GM21825 (cell line): ENCODE measurements around the gene CEP44.
"Not testable (repeated sequence)": the region's sequence is repeated elsewhere in the genome, so short reads cannot be mapped to it uniquely, and the experiment has no call there.

Source experiments
- ATAC-seq: cut with Tn5 transposase; IDR thresholded peaks from one replicate; pipeline ENCODE4 v1.9.1; 2021; ENCODE audit warnings: mild to moderate bottlenecking, moderate library complexity; ENCODE audit not compliant: unreplicated experiment

CEP44 gene

DNA sequence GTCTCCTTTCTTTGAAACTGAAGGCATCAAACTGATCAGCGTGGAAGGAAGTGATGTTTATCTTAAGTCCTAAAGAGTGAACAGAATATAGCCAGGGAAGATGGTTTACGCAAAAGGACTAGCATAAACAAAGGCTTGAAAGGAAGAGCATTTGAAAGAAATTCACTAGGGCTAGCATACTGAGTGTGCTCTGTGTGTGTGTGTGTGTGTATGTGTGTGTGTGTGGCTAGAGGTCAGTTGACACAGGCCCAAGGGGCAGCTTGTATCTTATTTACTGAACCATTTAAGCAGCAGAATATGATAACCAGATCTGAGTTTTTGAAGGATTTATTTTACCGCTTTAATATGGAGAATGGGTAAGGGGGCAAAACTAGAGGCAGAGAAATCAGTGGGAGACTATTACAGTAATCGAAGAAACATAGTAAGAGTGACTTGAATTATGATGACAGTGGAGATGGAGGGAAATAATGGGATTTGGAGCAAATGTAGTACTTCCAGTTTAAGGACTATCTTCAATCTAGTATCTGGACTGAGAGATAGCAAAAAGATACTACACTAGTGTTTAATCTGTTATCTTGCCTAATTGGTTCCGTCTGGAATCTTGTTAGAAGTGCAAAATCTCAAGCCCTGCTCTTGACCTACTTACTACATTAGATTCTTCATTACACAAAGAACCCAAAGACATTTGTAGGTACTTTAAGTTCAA is 36.9 kb downstream of the CEP44 start:
- ATAC-seq: no peak

DNA sequence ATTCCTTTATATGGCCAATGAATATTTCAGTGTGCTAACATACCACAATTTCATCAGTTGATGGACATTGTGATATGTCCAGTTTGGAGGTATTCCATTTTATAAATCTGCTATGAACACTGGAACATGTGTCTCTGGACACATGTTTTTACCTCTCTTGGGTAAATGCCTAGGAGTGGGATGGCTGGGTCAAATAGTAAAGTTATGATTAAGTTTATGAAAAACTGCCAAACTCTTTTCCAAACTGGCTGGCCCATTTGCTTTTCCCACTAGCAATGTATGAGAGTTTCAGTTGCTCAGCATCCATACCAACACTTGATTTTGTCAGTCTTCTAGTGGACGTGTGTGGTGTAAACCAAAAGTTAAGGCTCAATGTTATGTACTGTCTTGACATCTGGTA is 40.5 kb downstream of the CEP44 start:
- no peak for ATAC-seq

DNA sequence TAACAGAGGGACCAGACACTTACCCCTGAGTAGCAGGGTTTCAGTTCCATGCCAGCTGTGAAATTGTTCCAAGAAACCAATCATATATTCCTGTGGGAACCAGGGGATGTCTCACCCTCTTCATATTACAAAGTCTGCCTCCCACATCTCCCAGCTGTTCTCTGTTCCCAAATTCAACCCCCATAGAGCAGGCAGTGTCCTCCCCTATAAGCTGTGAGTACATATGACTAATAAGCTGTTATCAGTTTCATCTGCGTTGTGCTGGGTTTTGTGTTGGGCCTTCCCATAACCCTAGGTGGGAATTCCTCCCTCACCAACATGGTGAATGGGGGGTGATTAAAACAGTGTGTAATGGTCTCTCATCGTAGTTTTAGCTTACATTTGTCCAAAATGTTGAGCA is 41.0 kb downstream of the CEP44 start:
- ATAC-seq: no peak

- ATAC-seq: no peak
Measured at GRCh38 chr4:174332741-174333493, 49.2 kb downstream of the CEP44 start.

GRCh38 chr4:174334628-174335027 is 50.9 kb downstream of the CEP44 start:
- peak; percentile 96 for ATAC-seq

DNA sequence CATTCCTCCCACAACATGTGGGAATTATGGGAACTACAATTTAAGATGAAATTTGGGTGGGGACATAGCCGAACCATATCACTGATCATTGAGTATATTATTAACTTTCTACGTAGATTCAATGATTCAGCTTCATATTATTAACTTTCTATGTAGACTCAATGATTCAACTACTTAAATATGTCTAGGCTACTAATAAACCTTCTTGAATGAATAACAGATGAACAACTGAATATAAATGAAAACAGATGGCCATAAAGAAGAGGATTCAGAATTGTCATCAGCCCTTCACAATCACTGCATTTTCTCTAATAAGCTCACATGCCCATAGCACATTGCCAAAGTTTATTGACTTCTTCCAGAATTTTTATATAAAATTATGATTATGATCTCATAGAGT is 57.0 kb downstream of the CEP44 start:
- ATAC-seq: no peak

GRCh38 chr4:174349156-174349555 is 65.4 kb downstream of the CEP44 start:
- no peak for ATAC-seq

DNA sequence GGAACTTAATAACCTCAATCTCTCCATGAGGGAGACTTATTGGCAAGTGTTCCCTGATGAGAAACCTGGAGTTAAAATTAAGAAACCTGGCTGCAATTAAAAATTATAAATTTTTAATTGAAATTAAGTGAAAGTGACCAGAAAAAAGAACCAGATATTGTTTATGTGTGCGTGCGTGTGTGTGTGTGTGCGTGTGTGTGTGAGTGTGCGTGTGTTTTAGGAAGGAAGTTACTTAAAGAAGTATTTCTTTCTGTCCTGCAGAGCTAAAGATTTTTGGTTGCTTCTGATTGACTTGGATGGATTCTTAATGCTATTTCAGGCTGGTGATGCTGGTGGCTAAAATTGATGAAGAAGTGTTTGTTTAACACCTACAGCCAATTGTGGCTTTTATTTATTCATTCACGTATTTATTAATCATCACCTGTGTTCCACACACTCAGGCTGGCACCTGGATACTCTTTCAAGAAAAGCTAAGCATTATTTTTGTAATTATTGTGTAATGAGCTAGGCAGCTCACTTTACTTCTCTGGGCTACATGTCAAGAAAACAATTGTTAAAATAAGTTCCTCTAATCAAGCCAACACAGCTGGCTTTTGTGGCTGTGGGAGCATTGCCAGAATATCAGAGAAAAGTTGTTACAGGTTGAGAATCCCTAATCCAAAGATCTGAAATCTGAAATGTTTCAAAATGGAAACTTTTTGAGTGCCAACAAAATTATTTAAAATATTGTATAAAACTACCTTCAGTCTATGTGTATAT is 68.5 kb downstream of the CEP44 start:
- ATAC-seq: no peak

DNA sequence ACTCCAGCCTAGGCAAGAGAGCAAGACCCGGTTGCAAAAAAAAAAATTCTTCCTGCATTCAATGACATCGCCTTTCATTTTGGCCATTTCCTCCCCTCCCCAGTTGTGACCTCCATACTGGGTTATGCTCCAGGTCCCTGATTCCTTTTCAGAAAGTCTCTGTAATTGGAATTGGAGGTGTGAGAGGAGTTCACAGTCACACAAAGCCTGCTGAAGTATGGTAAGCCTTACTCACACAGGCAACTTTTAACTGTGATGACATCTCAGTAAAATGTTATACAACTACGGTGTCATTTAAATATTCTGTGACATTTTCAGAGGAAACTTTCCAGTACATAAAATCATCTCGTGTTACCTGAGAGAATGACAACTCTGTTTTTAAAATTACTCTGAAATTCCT is 73.6 kb downstream of the CEP44 start:
- no peak for ATAC-seq

GRCh38 chr4:174358410-174358809 is 74.7 kb downstream of the CEP44 start:
- peak; percentile 68 for ATAC-seq

- peak; percentile 99 for ATAC-seq
Measured at GRCh38 chr4:174358829-174359228, 75.1 kb downstream of the CEP44 start.

GRCh38 chr4:174362340-174362739 is 78.6 kb downstream of the CEP44 start:
- ATAC-seq: no peak

DNA sequence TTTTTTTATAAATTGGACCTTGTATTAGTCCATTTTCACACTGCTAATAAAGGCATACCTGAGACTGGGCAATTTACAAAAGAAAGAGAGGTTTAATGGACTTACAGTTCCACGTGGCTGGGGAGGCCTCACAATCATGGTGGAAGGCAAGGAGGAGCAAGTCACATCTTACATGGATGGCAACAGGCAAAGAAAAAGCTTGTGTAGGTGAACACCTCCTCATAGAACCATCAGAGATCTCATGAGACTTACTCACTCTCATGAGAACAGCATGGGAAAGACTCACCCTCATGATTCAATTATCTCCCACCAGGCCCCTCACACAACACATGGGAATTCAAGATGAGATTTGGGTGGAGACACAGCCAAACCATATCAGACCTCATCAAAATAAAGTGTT is 80.1 kb downstream of the CEP44 start:
- ATAC-seq: not testable (repeated sequence)

DNA sequence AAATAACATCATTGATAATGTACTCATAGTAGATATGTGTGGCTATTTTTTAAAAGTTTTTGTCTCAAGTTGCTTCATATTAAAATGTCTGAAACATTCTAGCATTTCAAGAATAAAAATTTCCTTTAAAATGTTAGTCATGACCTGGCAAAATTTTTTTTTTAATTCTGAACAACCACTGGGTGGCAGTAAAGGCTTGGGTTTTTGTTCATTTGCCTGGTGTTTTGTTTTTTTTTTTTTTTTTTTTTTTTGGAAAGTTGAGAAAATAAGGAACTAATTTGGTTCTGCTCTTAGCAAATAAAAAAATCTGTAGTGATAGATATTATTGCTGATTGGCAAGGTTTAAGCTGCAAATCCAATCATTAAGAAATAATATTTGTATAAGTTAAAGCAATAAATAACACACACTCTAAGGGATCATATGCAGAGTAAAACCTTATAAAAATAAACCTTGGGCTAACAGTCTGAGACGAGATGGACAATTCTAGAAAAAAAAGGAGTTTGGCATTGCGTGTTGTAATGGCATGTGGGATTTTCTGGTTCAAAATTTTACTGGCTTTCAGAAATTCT is 81.4 kb downstream of the CEP44 start:
- ATAC-seq: no peak

DNA sequence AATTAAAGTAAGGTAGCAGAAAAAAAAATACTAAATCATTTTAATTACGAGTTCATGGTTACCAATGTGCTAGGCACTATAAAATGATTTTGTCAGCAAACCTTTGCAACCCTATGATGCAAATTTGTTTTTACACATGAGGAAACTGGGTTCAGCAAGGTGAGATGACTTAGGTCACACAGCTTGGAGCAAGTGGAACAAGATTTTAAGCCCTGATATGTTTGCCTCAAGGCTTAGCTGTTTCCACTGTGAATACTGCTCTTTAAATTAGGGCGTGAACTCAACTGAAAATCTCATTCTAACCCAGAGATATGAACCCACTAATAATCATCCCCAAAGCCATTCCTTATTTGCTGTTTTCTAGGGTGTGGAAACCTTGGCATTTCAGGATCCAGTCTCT is 86.3 kb downstream of the CEP44 start:
- no peak for ATAC-seq

- ATAC-seq: no peak
Measured at GRCh38 chr4:174373821-174374220, 90.1 kb downstream of the CEP44 start.

DNA sequence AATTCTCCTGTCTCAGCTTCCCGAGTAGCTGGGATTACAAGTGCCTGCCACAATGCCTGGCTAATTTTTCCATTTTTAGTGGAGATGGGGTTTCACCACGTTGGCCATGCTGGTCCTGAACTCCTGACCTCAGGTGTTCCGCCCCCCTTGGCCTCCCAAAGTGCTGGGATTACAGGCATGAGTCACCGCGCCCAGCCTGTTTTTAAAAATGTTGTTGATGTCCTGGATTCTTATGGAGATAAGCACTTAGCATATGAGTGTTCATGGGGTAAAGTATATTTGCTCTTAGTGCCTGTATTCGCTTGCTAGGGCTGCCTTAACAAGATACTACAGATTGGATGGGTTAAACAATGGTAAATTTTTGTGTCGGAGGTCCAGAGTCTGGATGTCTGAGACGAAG is 91.7 kb downstream of the CEP44 start:
- no peak for ATAC-seq

GRCh38 chr4:174377613-174378012 is 93.9 kb downstream of the CEP44 start:
- no peak for ATAC-seq

DNA sequence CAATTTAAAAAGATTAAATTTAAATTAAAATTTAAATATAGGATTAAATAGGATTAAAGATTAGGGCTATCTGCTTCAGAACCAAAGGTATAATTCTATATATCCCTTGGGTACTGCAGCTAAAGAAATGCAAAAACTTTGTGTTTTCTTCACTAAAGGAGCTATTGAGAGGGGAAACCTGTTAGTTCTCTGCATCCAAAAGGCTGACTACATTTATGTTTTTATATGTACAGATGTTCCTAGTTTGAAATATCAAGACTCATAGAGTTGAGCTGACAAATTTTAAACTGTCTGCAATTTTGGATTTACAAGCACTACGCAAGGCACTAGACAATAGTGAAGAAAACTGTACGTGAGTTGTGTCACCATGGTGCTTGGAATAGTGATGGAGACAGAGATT is 95.2 kb downstream of the CEP44 start:
- ATAC-seq: no peak

DNA sequence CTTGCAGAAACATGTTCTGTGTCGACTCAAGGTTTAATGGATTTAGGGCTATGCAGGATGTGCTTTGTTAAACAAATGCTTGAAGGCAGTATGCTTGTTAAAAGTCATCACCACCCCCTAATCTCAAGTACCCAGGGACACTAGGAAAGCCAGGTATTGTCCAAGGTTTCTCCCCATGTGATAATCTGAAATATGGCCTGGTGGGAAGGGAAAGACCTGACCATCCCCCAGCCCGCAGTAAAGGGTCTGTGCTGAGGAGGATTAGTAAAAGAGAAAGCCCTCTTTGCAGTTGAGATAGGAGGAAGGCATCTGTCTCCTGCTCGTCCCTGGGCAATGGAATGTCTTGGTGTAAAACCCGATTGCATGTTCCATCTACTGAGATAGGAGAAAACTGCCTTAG is 96.5 kb downstream of the CEP44 start:
- ATAC-seq: not testable (repeated sequence)

DNA sequence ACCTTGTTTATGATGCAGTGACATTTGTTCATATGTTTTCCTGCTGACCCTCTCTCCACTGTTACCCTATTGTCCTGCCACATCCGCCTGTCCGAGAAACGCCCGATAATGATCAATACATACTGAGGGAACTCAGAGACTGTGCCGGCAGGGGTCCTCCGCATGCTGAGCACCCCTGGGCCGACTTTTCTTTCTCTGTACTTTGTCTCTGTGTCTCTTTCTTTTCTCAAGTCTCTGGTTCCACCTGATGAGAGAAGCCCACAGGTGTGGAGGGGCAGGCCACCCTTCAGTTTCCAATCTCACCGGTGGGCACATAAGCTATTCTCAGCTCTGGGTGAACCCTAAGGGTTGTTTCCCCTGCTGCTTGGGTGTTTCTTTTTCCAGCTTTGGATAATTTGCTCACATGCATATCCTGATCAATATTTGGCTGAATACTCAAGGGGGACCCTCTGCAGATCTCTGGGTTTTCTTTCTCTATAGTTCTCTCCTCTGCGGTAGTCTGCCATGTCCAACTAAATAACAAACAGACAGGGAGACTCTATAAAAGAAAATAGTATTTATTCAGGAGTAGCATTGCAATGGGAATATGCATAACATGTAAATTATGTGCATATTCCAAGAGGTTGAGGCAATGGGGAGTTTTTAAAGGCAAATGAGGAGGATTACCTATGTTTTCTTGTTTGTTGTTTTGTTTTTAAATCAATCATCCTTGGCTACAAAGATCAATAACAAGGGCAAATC is 97.2 kb downstream of the CEP44 start:
- ATAC-seq: no peak
